NCI-H2081 (cell line): ENCODE results near the gene RYR3.

Experiments
- DNase-seq, 2 experiments: peaks; one replicate each; lab custom pipeline; 2025; lab: John Stamatoyannopoulos, UW

The RYR3 gene

DNA sequence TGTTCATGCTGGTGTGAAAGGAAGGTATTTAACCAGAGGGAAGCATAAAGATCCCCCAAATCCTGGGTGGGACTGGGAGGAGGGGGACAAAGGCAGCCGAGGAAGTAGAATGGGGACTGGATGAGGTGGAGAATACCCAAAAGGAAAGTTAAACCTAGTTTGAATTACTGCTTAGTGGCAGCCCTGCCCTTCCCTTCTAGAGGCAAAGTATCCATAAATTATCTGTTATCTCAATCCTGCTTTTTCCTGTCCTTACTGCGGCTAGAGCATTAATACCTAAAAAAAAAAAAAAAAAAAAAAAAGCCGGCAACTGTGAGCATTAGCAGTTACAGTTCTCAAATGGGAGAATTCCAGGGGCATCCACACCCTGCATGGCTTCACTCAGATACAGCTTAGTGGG is 139.0 kb downstream of the RYR3 start:
- no peak for DNase-seq

DNA sequence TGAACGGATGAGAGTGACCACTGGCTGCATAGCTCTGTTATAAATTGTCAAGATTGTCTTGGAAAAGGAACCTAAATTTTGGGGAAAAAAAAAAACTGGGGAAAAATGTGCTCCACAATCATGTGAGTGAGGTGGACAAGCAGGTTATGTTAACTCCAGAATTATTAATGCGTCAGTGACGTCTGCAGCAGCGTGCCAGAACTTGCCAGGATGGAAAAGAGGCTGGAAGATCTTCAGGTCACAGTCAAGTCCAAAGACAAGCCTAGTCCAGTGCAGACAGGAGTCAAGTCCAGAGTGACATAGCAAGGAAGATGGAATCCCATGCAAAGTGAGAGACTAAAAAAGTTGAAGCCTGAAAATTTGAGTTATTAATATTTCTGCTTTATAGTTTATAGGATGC is 140.6 kb downstream of the RYR3 start:
- no peak for DNase-seq

DNA sequence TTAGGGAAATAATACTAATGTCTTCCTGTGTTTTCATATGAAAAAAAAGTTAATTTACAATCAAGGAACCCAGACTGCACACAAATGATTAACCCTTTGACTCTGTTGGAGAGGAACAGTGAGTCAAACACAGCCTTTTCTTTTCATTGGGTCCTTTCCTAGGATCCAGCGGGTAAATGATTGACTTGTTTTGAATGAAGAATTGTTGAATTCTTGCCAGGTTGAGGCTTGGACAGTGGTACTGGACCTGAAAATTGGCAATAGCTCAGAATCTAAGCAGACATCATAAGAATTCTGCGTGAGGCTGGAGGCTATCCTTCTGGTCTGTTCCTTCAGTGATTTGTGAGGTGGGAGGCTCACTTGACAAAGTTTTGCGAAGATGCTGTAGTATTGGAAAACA is 143.0 kb downstream of the RYR3 start:
- no peak for DNase-seq

DNA sequence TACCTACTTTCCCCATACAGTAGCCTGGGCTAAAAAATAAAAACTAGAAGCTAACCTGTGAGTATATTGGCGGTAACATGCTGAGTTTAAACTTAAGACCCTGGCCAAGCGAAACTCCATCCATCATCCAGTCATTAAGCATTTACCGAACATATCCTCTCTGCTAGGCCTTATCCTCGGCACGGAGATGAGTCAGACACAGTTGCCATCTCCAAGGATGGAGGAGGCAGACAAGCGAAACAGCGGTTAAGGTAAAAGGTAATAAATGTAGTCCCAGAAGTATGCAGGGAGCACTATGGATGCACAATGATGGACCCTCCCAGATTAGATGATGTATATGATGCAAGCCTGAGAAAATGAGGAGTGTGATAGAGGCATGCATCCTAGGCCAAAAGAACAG is 143.6 kb downstream of the RYR3 start:
- DNase-seq = no peak

DNA sequence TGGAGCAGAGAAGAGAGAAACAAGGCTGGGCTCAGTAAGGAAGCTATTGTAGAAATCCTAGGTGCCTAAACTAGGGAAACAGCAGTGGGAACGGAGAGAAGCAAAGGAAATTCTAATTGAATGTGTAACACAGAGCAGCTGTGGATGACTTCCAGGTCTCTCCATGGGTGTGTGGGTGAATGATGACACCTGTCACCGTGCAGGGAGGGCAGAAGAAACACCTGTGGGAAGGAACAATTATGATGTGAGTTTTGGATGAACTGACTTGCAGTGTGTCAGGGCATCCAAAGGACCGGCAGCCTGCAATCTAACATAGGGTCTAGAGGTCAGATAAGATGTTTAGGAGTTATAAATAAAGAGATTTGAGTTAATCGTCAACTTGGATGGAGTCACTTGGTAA is 144.2 kb downstream of the RYR3 start:
- no peak for DNase-seq

DNA sequence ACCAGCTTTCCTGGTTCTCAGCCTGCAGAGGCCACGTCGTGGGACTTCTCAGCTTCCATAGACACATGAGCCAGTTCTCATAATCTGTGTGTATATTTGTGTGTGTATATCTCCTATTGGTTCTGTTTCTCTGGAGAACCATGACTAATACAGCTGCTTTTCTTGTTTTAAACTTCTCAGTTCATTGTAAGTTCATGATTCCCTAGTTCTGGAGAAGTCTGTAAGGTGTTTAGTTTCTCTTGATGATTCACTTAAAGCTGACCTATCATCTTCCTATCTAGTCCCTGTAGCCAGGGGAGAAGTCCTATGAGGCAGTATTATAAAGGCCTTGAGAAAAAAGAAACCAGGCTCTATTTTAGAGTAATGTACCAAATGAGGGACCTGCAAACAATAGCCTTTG is 147.7 kb downstream of the RYR3 start:
- DNase-seq = no peak

DNA sequence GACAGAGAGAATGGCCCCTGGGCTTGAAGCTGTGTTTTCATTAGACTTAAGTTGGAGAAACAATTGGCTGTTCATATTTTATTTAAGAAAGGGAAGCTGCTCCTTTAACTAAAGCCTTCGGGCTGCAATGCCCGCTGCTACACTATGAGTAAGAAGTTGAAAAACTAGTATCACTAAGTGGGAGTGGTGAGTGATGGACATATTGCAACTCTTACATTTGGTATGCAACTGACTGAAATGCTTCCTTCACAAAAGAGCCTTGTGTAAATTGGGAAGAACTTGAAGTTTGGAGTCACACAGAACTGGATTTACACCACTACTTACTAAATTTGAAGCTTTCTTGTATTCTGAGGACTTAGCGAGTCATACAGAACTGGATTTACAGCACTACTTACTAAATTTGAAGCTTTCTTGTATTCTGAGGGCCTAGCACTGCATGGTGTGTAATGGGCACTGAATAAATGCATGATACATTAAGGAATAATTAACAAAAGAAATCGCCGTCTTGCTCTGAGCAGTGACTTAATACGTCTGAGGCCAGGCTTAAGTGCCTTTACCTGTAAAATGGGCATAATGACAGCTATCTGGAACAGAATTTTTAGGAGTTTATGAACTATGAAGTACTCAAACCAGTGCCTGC is 149.5 kb downstream of the RYR3 start:
- no peak for DNase-seq

DNA sequence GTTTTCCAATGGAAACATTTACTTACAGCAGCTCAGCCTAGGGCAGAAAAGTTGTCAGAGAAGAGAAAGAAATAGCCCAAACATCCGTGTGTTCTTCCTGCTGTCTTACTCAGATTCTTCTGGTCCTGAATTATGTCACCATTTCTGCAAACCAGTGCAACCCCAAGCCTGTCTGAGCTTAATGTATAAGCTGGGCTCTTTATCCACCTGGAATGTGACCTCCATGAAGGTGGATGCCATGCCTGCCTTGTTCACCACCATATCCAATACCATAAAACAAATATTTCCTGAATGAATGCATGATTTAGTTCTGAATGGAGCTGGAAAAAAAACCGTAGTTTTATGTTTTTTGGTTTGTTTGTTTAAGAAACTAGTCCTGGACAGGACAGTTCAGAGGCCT is 150.9 kb downstream of the RYR3 start:
- DNase-seq = no peak

DNA sequence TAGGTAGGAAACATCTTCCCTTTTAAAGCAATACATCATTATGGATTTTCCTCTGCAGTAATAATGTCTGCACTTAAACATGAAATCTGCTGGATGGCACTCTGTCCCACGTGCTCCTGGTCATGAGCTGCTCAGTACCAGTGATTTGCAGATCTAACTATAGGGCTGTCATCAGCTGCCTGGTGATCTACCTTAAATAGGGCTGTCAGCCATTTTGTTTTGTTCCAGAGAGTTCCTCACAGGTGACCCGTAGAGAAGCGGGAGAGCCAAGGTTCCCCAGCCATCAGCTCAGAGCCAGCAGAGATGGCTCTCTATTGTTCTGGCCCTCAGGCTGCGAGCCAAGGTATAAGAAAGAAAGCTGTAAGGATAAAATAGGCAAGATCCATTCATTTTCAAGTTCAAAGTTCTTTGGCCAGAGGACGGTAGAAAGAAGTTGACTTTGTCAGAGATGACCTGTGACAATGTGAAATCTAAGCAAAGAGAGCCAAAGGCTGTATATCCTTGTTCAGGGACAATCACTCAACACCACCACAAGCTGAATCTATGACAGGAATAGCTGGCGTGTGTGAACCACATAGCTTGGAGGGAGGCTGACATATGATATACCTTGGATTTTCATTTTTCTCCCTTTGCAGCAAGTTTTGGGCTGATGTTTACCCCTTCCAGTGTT is 156.5 kb downstream of the RYR3 start:
- no peak for DNase-seq

DNA sequence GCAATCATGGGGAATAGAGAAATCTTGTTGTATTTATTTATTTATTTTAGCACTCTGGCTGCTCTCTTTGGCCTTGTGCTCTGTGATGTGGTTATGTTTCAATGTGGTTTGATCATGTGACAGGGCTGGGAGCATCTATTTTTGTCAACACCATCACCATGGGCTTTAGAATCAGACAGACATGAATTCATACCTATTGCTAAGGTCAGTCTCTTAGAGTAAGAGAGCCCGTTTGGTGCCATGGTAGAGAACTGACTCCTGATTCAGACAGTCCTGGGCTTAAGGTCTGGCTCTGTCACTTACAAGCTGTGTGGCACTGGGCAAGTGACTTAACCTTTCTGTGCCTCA is 157.0 kb downstream of the RYR3 start:
- no peak for DNase-seq

DNA sequence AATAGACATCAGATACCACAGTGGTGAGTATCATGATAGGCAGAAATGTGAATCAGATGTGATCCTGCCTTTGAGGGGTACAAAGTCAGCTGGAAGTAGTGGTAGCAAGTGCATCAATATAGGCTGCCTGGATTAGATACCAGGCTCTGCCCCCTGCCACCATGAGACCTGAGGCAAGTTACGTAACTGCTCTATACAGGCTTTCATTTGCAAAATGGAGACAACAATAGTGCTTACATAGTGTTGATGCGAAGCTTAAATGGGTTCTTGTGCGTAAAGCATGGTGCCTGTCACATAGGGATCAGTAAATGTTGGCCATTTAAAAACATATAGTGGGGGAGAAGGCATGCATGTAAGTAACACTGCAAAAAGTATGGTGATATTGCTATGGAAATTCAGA is 158.0 kb downstream of the RYR3 start:
- no peak for DNase-seq

DNA sequence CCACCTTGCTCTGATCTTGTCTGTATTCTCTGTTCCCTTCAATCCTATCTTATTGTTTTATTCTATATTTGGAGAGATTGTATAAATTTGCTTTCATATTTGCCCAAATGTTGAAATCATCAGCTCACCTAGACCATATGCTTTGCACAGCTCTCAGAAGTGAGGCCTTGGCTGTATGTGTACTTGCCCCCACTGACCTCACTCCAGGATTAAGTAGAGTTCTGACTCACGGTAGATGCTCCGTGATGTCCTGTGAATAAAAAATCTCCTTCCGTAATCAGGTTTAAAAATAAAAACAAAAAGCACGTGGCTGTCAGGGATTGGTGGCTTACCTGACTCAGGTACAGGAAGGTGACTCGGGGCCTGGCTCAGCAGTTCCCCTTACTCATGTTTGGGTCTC is 162.2 kb downstream of the RYR3 start:
- no peak for DNase-seq

DNA sequence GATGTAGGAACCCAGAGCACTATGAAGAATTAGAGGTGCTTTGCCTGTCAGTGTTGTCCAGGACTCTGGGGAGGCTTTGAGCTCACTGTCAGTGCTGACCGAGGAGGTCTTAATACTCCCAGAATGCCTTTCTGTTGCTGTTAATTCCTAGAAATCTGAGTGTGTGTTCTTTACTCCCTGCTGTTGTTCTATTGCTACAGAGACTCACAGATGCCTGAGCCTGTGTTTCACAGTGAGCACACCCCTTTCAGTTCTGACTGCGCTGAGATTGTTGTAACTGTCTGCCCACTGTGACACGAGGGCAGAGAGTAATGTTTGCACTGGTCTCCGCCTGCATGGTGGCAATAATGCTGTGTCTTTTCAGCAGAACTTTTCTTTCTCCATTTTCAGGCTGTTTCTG is 162.9 kb downstream of the RYR3 start:
- no peak for DNase-seq

DNA sequence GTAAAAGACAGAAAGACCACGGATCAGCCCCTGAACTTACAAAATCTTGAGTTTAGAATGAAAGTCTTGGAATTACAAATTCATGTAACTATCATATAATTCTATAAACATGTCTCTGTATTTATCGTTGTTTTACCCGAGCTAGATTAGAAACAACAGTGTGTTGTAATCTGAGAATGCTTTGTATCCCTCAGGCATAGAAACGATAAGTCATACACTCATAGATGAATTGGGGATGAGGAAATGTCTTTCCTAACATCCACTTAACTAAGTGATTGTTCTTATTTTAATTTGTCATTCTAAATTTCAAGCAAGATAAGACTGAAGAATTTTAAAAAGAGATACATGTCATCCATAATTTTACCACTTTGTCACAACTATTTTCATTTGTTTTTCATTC is 165.3 kb downstream of the RYR3 start:
- DNase-seq = no peak

DNA sequence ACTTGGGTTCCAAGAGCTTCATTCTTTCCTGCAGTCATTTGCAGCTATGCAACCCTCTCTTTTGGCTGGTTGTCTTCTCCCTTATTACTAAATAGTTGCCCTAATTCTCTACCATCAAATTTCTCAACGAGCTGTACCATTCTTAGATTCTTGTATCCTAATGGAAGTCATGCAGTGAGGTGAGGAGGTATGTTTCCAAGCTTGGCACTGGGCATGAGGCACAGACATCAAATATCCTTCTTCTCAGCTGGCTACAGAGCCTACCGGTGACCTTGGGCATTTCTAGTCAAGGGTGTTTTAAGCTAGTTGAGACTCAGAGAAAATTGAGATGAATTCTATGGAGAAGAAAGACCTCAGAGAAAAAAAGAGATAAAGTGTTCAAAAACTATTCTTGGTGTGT is 166.1 kb downstream of the RYR3 start:
- DNase-seq = no peak

DNA sequence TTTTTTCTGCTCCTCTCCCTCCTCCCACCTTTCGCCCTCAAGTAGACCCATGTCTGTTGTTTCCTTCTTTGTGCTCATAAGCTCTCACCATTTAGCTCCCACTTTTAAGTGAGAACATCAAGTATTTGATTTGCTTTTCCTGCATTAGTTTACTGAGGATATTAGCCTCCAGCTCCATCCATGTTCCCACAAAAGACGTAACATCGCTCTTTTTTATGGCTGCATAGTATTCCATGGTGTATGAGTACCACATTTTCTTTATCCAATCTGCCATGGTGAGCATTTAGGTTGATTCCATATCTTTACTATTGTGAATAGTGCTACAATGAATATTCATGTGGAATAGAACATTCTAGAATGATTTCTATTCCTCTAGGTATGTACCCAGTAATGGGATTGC is 178.6 kb downstream of the RYR3 start:
- no peak for DNase-seq

DNA sequence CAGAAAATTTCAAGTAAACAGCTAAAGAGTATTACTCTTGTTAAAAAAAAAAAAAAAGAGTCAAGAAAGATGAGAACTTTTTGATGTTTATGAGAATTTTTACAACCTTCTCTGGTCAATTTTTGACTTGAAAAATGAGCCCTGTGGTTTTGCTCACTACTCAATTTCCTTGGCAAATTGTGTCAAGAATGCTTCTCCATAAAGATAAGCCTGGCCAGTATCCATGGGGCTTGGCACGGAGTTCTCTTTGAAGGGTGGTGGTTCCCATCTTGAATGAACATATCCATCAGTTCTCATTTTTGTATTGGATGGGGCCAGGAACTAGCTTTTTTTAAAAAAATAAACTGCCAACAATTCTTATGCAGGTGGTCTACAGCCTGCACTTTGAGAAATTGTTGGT is 179.9 kb downstream of the RYR3 start:
- DNase-seq = no peak

DNA sequence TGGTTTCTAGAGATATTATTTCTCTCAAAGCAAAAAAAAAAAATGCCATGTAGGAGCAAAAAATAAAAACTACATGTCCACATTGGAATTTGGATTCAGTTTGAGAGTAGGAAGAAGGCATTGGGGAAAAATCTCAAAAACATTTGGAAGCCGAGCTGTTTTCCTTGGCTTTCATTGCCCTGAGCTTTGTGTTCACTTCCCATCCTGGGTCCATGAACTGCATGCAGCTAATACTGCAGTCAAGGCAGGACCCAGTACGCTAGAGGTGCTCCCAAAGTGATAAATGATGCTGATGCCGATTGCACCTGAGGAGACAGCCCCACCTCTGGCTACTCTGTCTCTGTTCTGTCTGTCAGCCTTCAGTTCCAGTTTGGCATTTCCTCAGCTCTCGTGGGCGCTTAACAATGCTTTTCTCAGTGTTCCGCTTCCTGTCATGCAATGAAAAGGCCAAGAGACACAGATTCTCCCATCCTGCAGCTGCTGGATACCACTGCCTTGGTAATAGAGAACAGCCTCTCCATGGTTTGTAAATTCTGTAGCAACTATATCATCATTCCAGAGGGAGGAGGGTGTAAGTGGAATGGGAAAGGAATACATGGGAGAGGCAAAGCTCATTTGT is 181.8 kb downstream of the RYR3 start:
- DNase-seq = no peak

DNA sequence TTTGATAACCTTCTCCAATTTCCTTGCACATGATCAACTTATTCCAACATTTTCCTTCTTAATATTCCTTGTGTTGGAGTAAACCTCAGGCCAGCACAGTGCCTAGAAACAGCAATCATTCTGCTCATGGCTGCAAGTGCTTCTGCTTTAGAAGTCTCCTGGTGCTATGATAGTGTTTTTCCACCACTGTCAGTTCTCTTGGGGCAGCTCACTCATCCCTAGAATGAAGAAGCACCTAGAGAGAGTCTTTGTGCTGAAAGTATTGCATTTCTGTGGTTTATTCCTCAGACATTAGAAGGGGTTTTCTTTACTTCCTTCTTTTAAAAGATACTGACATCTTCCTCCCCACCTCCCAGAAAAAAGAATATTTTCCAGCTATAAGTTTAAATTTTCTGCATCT is 183.5 kb downstream of the RYR3 start:
- DNase-seq = no peak

DNA sequence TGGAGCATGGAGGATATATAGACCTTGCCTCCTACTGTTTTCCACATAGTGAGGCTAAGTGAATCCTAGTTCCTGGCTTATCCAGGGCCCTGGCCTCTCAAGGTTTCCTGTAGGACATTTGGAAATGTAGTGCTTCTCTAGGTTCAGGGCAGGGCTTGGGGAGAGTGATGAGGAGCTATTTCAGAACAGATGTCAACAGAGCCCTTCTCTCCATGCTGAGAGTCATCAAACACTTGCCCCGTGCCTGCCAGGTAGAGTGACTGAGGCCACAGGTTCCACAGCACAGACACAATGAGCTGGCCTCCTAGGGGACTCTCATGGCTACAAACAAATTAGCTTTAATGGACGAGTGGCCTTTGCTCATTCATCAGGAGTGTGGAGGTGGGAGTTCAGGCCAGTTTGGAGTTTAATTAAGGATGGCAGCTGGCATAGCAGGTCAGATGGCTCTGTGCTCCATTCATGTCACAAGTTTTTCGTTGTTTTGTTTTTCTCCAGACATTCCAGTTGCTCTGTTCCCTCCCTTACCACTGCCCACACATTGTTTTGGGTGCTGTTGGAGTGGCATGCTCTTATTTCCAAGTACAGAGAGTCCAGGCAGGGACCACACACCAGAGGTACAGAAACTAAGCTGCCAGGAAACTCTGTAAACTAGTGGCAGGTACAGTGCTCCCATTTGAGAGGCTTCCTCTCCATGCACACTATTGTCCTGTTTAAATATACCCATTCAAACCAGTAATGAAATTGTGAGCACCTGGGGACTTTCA is 189.8 kb downstream of the RYR3 start:
- peak; percentile 23 to 61 for DNase-seq

DNA sequence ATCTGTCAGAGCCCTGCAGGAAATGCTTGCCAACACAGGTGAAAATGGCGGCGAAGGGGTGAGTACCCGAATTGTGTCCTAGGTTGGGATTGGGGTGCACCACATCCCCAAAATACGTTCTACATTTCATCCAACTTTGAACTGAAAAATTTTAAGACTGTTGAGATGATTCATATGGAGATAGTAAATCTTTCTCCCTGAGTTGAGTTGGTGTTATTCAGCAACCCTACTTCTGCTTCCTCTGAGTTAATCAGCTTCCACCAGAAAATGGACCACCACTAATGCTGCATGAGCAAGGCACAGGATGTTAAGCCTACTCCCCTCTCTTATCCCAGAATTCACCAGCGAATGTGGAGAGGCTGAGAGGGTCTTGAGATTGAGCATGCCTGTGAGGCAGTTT is 192.9 kb downstream of the RYR3 start:
- DNase-seq = no peak

DNA sequence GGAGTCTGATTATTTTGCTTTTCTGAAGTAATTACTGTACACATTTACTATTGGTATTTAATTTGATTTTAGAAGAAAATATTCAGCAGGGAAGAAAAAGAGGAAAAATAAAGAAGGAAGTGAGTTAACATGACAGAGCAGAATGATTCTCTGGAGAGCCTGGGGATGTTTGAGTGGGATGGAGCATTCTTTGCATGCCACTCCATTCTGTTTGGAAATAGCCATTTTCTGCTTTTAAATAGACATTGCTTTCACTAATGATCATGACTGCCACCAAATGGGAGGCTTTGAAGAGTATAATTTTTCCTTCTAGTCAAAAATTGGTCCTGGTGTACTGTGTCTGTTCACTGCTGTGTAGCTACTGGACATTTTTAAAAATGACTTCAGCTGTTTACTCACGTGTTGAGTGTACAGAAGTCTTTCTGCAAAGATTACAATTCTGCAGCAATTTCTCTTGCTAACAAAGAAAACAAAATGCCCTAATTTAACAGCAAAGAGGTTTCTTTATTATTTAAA is 196.1 kb downstream of the RYR3 start:
- peak; percentile 10 to 20 for DNase-seq

DNA sequence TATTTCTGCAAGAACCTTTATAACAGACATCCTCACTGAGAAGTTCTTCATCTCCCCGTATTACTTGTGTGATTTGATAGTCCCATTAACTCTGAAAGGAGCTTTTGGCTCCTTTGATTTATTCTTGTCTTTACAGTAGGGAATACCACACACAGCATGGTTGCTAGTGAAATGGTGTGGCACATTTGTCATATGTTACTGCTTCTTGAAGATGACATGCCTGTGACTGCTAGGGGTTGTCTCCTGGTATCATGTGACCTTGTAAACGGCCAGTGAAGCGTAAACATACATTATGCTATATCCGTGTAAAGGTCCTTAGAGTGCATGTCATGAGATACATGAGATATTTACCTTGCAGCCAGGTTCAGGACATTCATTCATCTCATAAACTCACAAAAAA is 197.9 kb downstream of the RYR3 start:
- DNase-seq = no peak
